Ovary (tissue), 9 donors: ENCODE results near the gene TMEM243. TPM values are rescaled to one million over a fixed set of nuclear protein-coding genes. Genes with fewer than 3 reads are reported as not detected.

Experiments
- DNase-seq, 5 donors: peaks; one replicate each; pipeline ENCODE4 v3.0.0-alpha.2; 2019 to 2020
- H3K27ac ChIP-seq, 2 donors: fragments of 200-600 bp; one replicate each; pipeline versions ENCODE4 v1.5.1 to v1.8.0; 2019 to 2022
- H3K27me3 ChIP-seq: fragments of 200-600 bp; one replicate; pipeline ENCODE4 v1.8.0; 2022
- H3K36me3 ChIP-seq: fragments of 200-600 bp; sonication (generic); one replicate; pipeline ENCODE4 v1.5.1; 2019
- H3K4me1 ChIP-seq: one replicate; pipeline ENCODE4 v1.8.1; 2013; ENCODE audit warnings: mild to moderate bottlenecking, moderate library complexity; ENCODE audit not compliant: insufficient read depth
- H3K4me3 ChIP-seq: fragments of 200-600 bp; sonication (generic); one replicate; pipeline ENCODE4 v1.5.1; 2017
- H3K9me3 ChIP-seq, 2 donors: fragments of 200-600 bp in 1 of 2; sonication (generic) in 1 of 2; one replicate each; pipeline versions ENCODE4 v1.5.1 to v1.8.1; 2013 to 2019; ENCODE audit warnings: mild to moderate bottlenecking in 1 of 2, moderate library complexity in 1 of 2
- CTCF ChIP-seq, 3 donors: fragments of 450-650 bp in 2 of 3; fragments of 200-600 bp in 1 of 3; IDR thresholded peaks; one replicate each; pipeline versions ENCODE4 v1.5.1 to v1.8.0; 2016 to 2022; ENCODE audit warnings: antibody characterized with exemption in 3 of 3, mild to moderate bottlenecking in 1 of 3
- EP300 ChIP-seq: sonication (generic); formaldehyde crosslinking; IDR thresholded peaks from one replicate; pipeline ENCODE4 v1.6.1; 2017; ENCODE audit warnings: antibody characterized with exemption
- POLR2A ChIP-seq: fragments of 450-650 bp; IDR thresholded peaks from one replicate; pipeline ENCODE4 v1.6.1; 2017; ENCODE audit warnings: antibody characterized with exemption, mild to moderate bottlenecking, moderate library complexity
- WGBS, 3 donors: extraction: QIAGEN DNeasy Blood & Tissue Kit in 1 of 3; methylation state at CpG; one replicate each; pipeline versions ENCODE4 v1.1.5 to v1.1.7; 2013 to 2017; 5-methylcytosine and 5-hydroxymethylcytosine counted together
- intact Hi-C, 4 donors: fragments of 100-400 bp; cut with DNase I; formaldehyde crosslinking; loops; one replicate each; pipeline versions ENCODE4 v1.11.0 to v1.15.1; 2022 to 2023
- polyA plus RNA-seq, 2 donors: library from polyadenylated mRNA; stranded (reverse); fragments of 200-250 nt in 1 of 2; fragments of 350-450 nt in 1 of 2; fragmentation: Illumina TruSeq in 1 of 2; extraction: RNeasy Lipid Tissue Mini Kit (QIAGEN cat#74804) in 1 of 2; gene quantifications; one replicate each; pipeline ENCODE4 v1.2.3, GENCODE V29; 2013 to 2014
- total RNA-seq, 7 donors: library from RNA; depleted of rRNA in 2 of 7; stranded (reverse); fragments of >200 nt in 2 of 7; fragmentation: NEBNext Ultra II Directional in 3 of 7; extraction: Animal tissue kit (Norgen Biotek cat#: 25700) in 3 of 7; gene quantifications; one replicate each; pipeline versions ENCODE4 v1.1.0 to v1.2.4, GENCODE V29; 2016 to 2023
- donor health status: DM: no; HTN: no; CAD: no; lungs with moderate emphysema.
- donor health status: DM: no; HTN: no; CAD: no.
- donor health status: Bipolar disorder and iron deficiency.
- donor health status: DM: yes; HTN: yes; CAD: no.
- donor health status: DM: no; HTN: no; CAD: no.
- donor health status: DM: yes; HTN: yes; CAD: no.

The TMEM243 gene
- total and polyA plus RNA-seq, 9 donors: 23.4 to 57.8 (median 32.1) TPM

GRCh38 chr7:87152897-87153641 lies 66.5 kb downstream of the TMEM243 start:
- TF ChIP-seq EP300: no peak
- TF ChIP-seq POLR2A: no peak
- no peak for TF ChIP-seq CTCF (IDR thresholded peaks at IDR 0.05)
- Histone ChIP-seq H3K27ac (peak overlapping the region; percentile 92 to 96), H3K27me3 (no peaks in the 10 kb centered on the region), H3K9me3 (no peaks in the 10 kb centered on the region), H3K4me3 (peak overlapping the region; percentile 97), H3K36me3 (no peaks in the 10 kb centered on the region), H3K4me1 (no peaks in the 10 kb centered on the region)
- WGBS, 3 donors: 0 to 1% (median 1%) methylated on average over 25 of the region's 25 CpGs
- DNase-seq: peak; percentile 23 to 51 (median 43)
- intact Hi-C loops: loop anchor here in 2 of 4 donors (5.0 to 10.0 kb wide), 2 partner anchors 62 to 69 kb away; partner anchors contain the start of gene TMEM243 (in 1 of the 2)

- WGBS, 3 donors: 0 to 1% (median 0%) methylated on average over 67 to 71 of the region's 71 CpGs
- peak in 1 of 3 donors; percentile 24 for TF ChIP-seq CTCF (IDR thresholded peaks at IDR 0.05)
- TF ChIP-seq EP300: peak; percentile 8
- peak; percentile 63 for TF ChIP-seq POLR2A
- peak; percentile 92 to 97 (median 94) for DNase-seq
- Histone ChIP-seq H3K27ac (peak within 1 kb of the TSS; percentile 92 to 96), H3K27me3 (no peaks in the 10 kb centered on the region), H3K9me3 (no peaks in the 10 kb centered on the region), H3K36me3 (no peaks in the 10 kb centered on the region), H3K4me3 (peak within 1 kb of the TSS; percentile 97), H3K4me1 (no peaks in the 10 kb centered on the region)
- intact Hi-C loops: loop anchor here in 2 of 4 donors (5.0 to 10.0 kb wide), 2 partner anchors 62 to 70 kb away; partner anchors contain the start of gene TMEM243 (in 1 of the 2)
Observed at GRCh38 chr7:87152112-87152896, 67.2 kb downstream of the TMEM243 start, which contains the start of gene DMTF1. Gene DMTF1, plus strand, starts transcription at chr7:87152453. Its CDS starts 12,489 bp downstream, at chr7:87164942.

- H3K4me1 ChIP-seq: no peaks in the 10 kb centered on the region
- 1 to 3% (median 2%) methylated on average over 13 of the region's 13 CpGs for WGBS, 3 donors
- no peaks in the 10 kb centered on the region for H3K9me3 ChIP-seq
- peak overlapping the region; percentile 97 for H3K4me3 ChIP-seq
- intact Hi-C loops: loop anchor here in 2 of 4 donors (5.0 to 10.0 kb wide), 2 partner anchors 63 to 71 kb away; partner anchors contain the start of gene TMEM243 (in 1 of the 2)
- H3K27ac ChIP-seq: peak overlapping the region; percentile 67 to 96
- TF ChIP-seq EP300 (no peak), CTCF (IDR thresholded peaks at IDR 0.05) (no peak), POLR2A (no peak)
- DNase-seq: no peak
- H3K27me3 ChIP-seq: no peaks in the 10 kb centered on the region
- H3K36me3 ChIP-seq: no peaks in the 10 kb centered on the region
Observed at GRCh38 chr7:87151729-87152111, 67.8 kb downstream of the TMEM243 start.

GRCh38 chr7:87151002-87151728 lies 68.4 kb downstream of the TMEM243 start:
- Histone ChIP-seq H3K27me3 (no peaks in the 10 kb centered on the region), H3K9me3 (no peaks in the 10 kb centered on the region), H3K36me3 (no peaks in the 10 kb centered on the region), H3K27ac (peak overlapping the region in 1 of 2 donors; percentile 96), H3K4me3 (peak overlapping the region; percentile 97), H3K4me1 (no peaks in the 10 kb centered on the region)
- TF ChIP-seq EP300 (no peak), CTCF (IDR thresholded peaks at IDR 0.05) (no peak), POLR2A (no peak)
- DNase-seq: no peak
- 17 to 27% (median 21%) methylated on average over 9 of the region's 9 CpGs for WGBS, 3 donors
- intact Hi-C loops: loop anchor here in 2 of 4 donors (5.0 to 10.0 kb wide), 2 partner anchors 64 to 71 kb away; partner anchors contain the start of gene TMEM243 (in 1 of the 2)
